SK-N-SH (cell line): ENCODE measurements around the gene TUBB1. TPM values are rescaled to one million over a fixed set of nuclear protein-coding genes. Genes with fewer than 3 reads are reported as not detected.

Experiments used
- CTCF ChIA-PET: fragments of 300-600, 350-600 bp; formaldehyde crosslinking; extraction: SDS; loops from one replicate; lab custom pipeline; 2021; lab: Yijun Ruan, JAX
- POLR2A ChIA-PET: fragments of 350-600 bp; sonication (Branson Sonifier 250); formaldehyde crosslinking; extraction: SDS; loops from one replicate; lab custom pipeline; 2020; ENCODE audit warnings: antibody characterized with exemption, inconsistent platforms; lab: Yijun Ruan, JAX
- DNase-seq: peaks from one replicate; pipeline ENCODE4 v3.0.0; 2012
- H2AFZ ChIP-seq: fragments of 200-600 bp; sonication (generic); 2 replicates; pipeline ENCODE4 v1.8.1; 2016; ENCODE audit warnings: antibody characterized with exemption, mild to moderate bottlenecking, low read depth
- H3F3A ChIP-seq: fragments of 200-600 bp; sonication (generic); replicated peaks from 2 replicates; pipeline ENCODE3; 2016; ENCODE audit warnings: antibody characterized with exemption, mild to moderate bottlenecking; ENCODE audit not compliant: insufficient read depth
- H3K27ac ChIP-seq, 2 experiments: fragments of 200-500 bp in 1 of 2; fragments of 200-600 bp in 1 of 2; sonication (Bioruptor generic) in 1 of 2; sonication (generic), shearing (Covaris generic) in 1 of 2; 2 replicates each; pipeline versions ENCODE4 v1.5.1 to v1.6.1; 2014 to 2016; ENCODE audit warnings: low read depth in 2 of 2, inconsistent platforms in 1 of 2, low read length in 1 of 2, mild to moderate bottlenecking in 1 of 2, mixed read lengths in 1 of 2
- H3K27me3 ChIP-seq: fragments of 200-600 bp; sonication (generic), shearing (Covaris generic); 2 replicates; pipeline ENCODE4 v1.6.1; 2016; ENCODE audit warnings: mixed run types; ENCODE audit not compliant: insufficient read depth
- H3K36me3 ChIP-seq, 2 experiments: fragments of 200-500 bp in 1 of 2; fragments of 200-600 bp in 1 of 2; sonication (Bioruptor generic) in 1 of 2; sonication (generic) in 1 of 2; replicated peaks in 1 of 2; 2 replicates each; pipeline versions ENCODE3 to v1.5.1; 2014 to 2016; ENCODE audit warnings: low read length in 1 of 2, mild to moderate bottlenecking in 1 of 2; ENCODE audit not compliant: insufficient read depth in 2 of 2, control insufficient read depth in 1 of 2
- H3K4me1 ChIP-seq, 2 experiments: fragments of 200-500 bp in 1 of 2; fragments of 200-600 bp in 1 of 2; sonication (Bioruptor generic) in 1 of 2; sonication (generic), shearing (Covaris generic) in 1 of 2; 2 replicates each; pipeline versions ENCODE4 v1.5.1 to v1.6.1; 2014 to 2016; ENCODE audit warnings: low read depth in 1 of 2, low read length in 1 of 2, mixed run types in 1 of 2; ENCODE audit not compliant: insufficient read depth in 2 of 2, control insufficient read depth in 1 of 2
- H3K4me2 ChIP-seq: fragments of 200-600 bp; sonication (generic), shearing (Covaris generic); 2 replicates; pipeline ENCODE4 v1.6.1; 2017; ENCODE audit warnings: mixed run types
- H3K4me3 ChIP-seq, 2 experiments: fragments of 200-500 bp in 1 of 2; fragments of 200-600 bp in 1 of 2; sonication (Bioruptor generic) in 1 of 2; sonication (generic), shearing (Covaris generic) in 1 of 2; 2 replicates each; pipeline versions ENCODE4 v1.5.1 to v1.8.1; 2014 to 2016; ENCODE audit warnings: low read depth in 2 of 2, inconsistent platforms in 1 of 2, low read length in 1 of 2, mild to moderate bottlenecking in 1 of 2, mixed read lengths in 1 of 2, moderate library complexity in 1 of 2
- H3K79me2 ChIP-seq: fragments of 200-600 bp; sonication (generic); 2 replicates; pipeline ENCODE4 v1.8.1; 2017; ENCODE audit warnings: mild to moderate bottlenecking; ENCODE audit not compliant: insufficient read depth
- H3K9ac ChIP-seq: fragments of 200-600 bp; sonication (generic); 2 replicates; pipeline ENCODE4 v1.6.1; 2017; ENCODE audit warnings: mixed run types
- H3K9me2 ChIP-seq: fragments of 200-600 bp; sonication (generic); 2 replicates; pipeline ENCODE4 v1.6.1; 2017; ENCODE audit warnings: mixed run types
- H3K9me3 ChIP-seq: fragments of 200-600 bp; sonication (generic); 2 replicates; pipeline ENCODE4 v1.6.1; 2017; ENCODE audit warnings: mixed run types, mild to moderate bottlenecking, moderate library complexity
- H4K20me1 ChIP-seq: fragments of 200-600 bp; sonication (generic); 2 replicates; pipeline ENCODE4 v1.6.1; 2017; ENCODE audit warnings: mild to moderate bottlenecking, mixed run types; ENCODE audit not compliant: insufficient read depth
- EP300 ChIP-seq, 2 experiments: IDR thresholded peaks; 2 replicates each; pipeline versions ENCODE4 v1.4.0 to v1.6.1; 2012; ENCODE audit warnings: borderline replicate concordance in 1 of 2, low read depth in 1 of 2, low read length in 1 of 2
- EZH2phosphoT487 ChIP-seq: fragments of 200-600 bp; sonication (generic); IDR thresholded peaks from 2 replicates; pipeline ENCODE4 v1.6.1; 2017; ENCODE audit warnings: low read depth, mixed run types, mild to moderate bottlenecking, antibody characterized with exemption, moderate library complexity, borderline replicate concordance
- FOSL2 ChIP-seq: IDR thresholded peaks from 2 replicates; pipeline ENCODE4 v1.4.0; 2012; ENCODE audit warnings: low read depth, mild to moderate bottlenecking, moderate library complexity, borderline replicate concordance
- IRF3 ChIP-seq: fragments of 150-350 bp; IDR thresholded peaks from 2 replicates; pipeline ENCODE4 v1.6.1; 2016; ENCODE audit warnings: mild to moderate bottlenecking, low read depth, low read length
- JUND ChIP-seq: IDR thresholded peaks from 2 replicates; pipeline ENCODE4 v1.4.0; 2012
- MXI1 ChIP-seq: IDR thresholded peaks from 2 replicates; pipeline ENCODE4 v1.6.1; 2012; ENCODE audit warnings: mild to moderate bottlenecking, low read depth, low read length, improper control_type of control experiment
- PBX3 ChIP-seq: IDR thresholded peaks from 2 replicates; pipeline ENCODE4; 2012
- POLR2AphosphoS5 ChIP-seq: IDR thresholded peaks from 2 replicates; pipeline ENCODE4 v1.6.1; 2012; ENCODE audit warnings: low read depth, low read length
- RAD21 ChIP-seq: IDR thresholded peaks from 2 replicates; pipeline ENCODE4 v1.6.1; 2012; ENCODE audit warnings: mild to moderate bottlenecking, low read length
- RCOR1 ChIP-seq: fragments of 150-350 bp; IDR thresholded peaks from 2 replicates; pipeline ENCODE4 v1.6.1; 2017; ENCODE audit warnings: antibody characterized with exemption, low read length
- RFX5 ChIP-seq: IDR thresholded peaks from 2 replicates; pipeline ENCODE4 v1.6.1; 2012; ENCODE audit warnings: mild to moderate bottlenecking, improper control_type of control experiment, low read length
- TCF12 ChIP-seq: IDR thresholded peaks from 2 replicates; pipeline ENCODE4 v1.4.0; 2012
- TEAD4 ChIP-seq: IDR thresholded peaks from 2 replicates; pipeline ENCODE4 v1.4.0; 2012; ENCODE audit warnings: mild to moderate bottlenecking, borderline replicate concordance; ENCODE audit not compliant: insufficient read depth
- USF2 ChIP-seq: fragments of 150-350 bp; IDR thresholded peaks from 2 replicates; pipeline ENCODE4 v1.6.1; 2017; ENCODE audit warnings: antibody characterized with exemption, low read length, low read depth, borderline replicate concordance
- YY1 ChIP-seq: IDR thresholded peaks from 2 replicates; pipeline ENCODE4 v1.4.0; 2012; ENCODE audit warnings: low read depth, mild to moderate bottlenecking
- WGBS: methylation state at CpG from one replicate; pipeline ENCODE4 v1.1.6; 2017; ENCODE audit warnings: low lambda C conversion rate; 5-methylcytosine and 5-hydroxymethylcytosine counted together
- polyA plus RNA-seq, 3 experiments: library from polyadenylated mRNA; depleted of rRNA; stranded (reverse); fragments of >200 nt; gene quantifications; 2 replicates each; pipeline ENCODE4 v1.2.3, GENCODE V29; 2012

The TUBB1 gene
- polyA plus RNA-seq, 1 of the 3 experiments (the other 2 are of a cell fraction), result not detected

DNA sequence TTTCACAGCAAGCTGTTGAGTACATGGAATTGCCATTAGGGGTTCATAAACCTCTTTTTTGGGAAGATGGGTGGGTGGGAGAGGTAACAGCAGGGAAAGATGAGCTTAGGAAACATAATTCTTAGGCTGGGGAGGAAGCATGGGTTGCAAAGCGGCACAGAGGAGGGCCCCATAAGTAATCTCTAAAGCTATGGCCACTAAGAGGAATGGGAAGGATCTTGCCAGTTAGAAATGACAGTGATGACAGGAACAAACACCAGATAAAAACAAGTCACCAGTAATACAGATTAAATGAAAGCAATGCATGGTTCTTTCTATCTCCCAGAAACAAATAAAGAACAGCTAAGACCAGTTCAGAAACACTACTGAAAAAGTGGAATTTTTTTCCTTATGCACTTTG, 54.4 kb downstream of the TUBB1 start:
- Histone ChIP-seq H4K20me1 (no peaks in the 10 kb centered on the region), H3K27me3 (no peaks in the 10 kb centered on the region; the same call in 1 of the 2 replicates), H3K27ac (no peak overlapping the region), H2AFZ (no peak overlapping the region), H3K4me3 (no peak overlapping the region), H3K36me3 (no peaks in the 10 kb centered on the region), H3F3A (no peaks in the 10 kb centered on the region), H3K4me1 (peaks cover 0 to 2% of the 10 kb centered on the region in 2 experiments; a peak in 1 of 4 replicates), H3K4me2 (no peak overlapping the region), H3K79me2 (no peaks in the 10 kb centered on the region), H3K9ac (no peak overlapping the region), H3K9me2 (no peaks in the 10 kb centered on the region), H3K9me3 (no peaks in the 10 kb centered on the region)
- POLR2A ChIA-PET, result no interaction called here
- no peak for DNase-seq
- WGBS, result 76% methylated on average over 1 of the region's 1 CpG
- CTCF ChIA-PET, result interaction anchor here (0.9 to 2.3 kb wide), 3 partner anchors 14 to 330 kb away, joined by 3 to 9 read pairs (median 4); no protein-coding TSS in a partner anchor
- TF ChIP-seq RAD21, result no peak
- TF ChIP-seq EP300 (IDR thresholded peaks at IDR 0.05; ENCODE audit: borderline replicate concordance in 1 of 2, low read depth in 1 of 2, low read length in 1 of 2), result 0 out of 4 replicates have a peak, but pooled peaks of 1 of the 2 experiments have one; percentile 26
- TF ChIP-seq EZH2phosphoT487, result no peak

DNA sequence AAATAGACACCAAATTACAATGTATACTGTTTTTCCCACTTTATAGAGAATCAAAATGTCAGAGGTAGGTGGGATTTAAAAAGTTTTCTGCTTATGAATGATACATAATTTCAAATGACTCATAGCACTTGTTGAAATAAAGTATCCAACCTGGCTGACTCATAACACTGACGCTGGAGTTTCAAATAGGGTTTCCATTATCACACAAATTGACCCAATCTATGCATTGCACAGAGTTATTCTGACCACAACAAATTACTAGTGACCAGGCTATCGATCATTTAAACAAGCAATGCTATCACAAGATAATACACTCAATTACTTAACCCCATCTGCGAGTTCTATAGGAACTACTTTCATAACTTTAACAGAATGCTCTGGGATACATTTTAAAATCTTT, 55.2 kb downstream of the TUBB1 start:
- Histone ChIP-seq H3K4me2 (no peak overlapping the region), H3K36me3 (no peaks in the 10 kb centered on the region), H3K79me2 (no peaks in the 10 kb centered on the region), H4K20me1 (no peaks in the 10 kb centered on the region), H2AFZ (no peak overlapping the region), H3K27me3 (no peaks in the 10 kb centered on the region; the same call in 1 of the 2 replicates), H3K9ac (no peak overlapping the region), H3K27ac (no peak overlapping the region), H3K4me1 (peaks cover 0 to 2% of the 10 kb centered on the region in 2 experiments; a peak in 1 of 4 replicates), H3K9me3 (no peaks in the 10 kb centered on the region), H3K4me3 (no peak overlapping the region), H3K9me2 (no peaks in the 10 kb centered on the region), H3F3A (no peaks in the 10 kb centered on the region)
- no peak for DNase-seq
- POLR2A ChIA-PET, result no interaction called here
- CTCF ChIA-PET, result interaction anchor here (2.0 to 2.3 kb wide), 2 partner anchors 13 to 329 kb away, joined by 4 to 9 read pairs; no protein-coding TSS in a partner anchor
- TF ChIP-seq RCOR1 (no peak), YY1 (no peak), JUND (peak; percentile 66), POLR2AphosphoS5 (peak; percentile 18; the same call in 1 of the 2 replicates), PBX3 (peak; percentile 83), TEAD4 (no peak), TCF12 (peak; percentile 80), FOSL2 (peak; percentile 61; the same call in 1 of the 2 replicates), USF2 (no peak), RFX5 (no peak), IRF3 (no peak), MXI1 (no peak), EZH2phosphoT487 (no peak), EP300 (IDR thresholded peaks at IDR 0.05; ENCODE audit: borderline replicate concordance in 1 of 2, low read depth in 1 of 2, low read length in 1 of 2) (peak in 1 of 2 experiments; percentile 33; a peak in 1 of 4 replicates)
- WGBS, result 0% methylated on average over 3 of the region's 3 CpGs
